Measurements from ENCODE around the gene SHMT2.

Gene SHMT2

GRCh38 chr12:57211791-57212700 lies 17.5 kb upstream of the SHMT2 start:
- TF ChIP-seq CTCF (conservative IDR thresholded peaks at IDR 0.05; ENCODE audit: low read depth), result no peak
- DNase-seq (ENCODE audit: low spot score), result no peak
- ChIA-PET POLR2A (ENCODE audit: low non-redundant PET) (no interaction called here), CTCF (interaction anchor here (0.8 to 7.0 kb wide), 4 partner anchors 29 to 38 kb away, joined by 3 to 147 read pairs (median 7); no protein-coding TSS in a partner anchor)
- H3K27ac ChIP-seq, result peak overlapping the region; percentile 49

- POLR2A ChIA-PET (ENCODE audit: low non-redundant PET), result no interaction called here
- DNase-seq (ENCODE audit: low spot score), result no peak
- no peak for TF ChIP-seq CTCF (conservative IDR thresholded peaks at IDR 0.05; ENCODE audit: low read depth)
- peak overlapping the region; percentile 49 for H3K27ac ChIP-seq
- CTCF ChIA-PET, result interaction anchor here (0.8 to 7.0 kb wide), 9 partner anchors 15 to 250 kb away, joined by 3 to 147 read pairs (median 11); partner anchors contain the start of gene SHMT2
Measured at GRCh38 chr12:57212701-57213057, 16.8 kb upstream of the SHMT2 start.

- POLR2A ChIA-PET (ENCODE audit: low non-redundant PET), result no interaction called here
- peak overlapping the region; percentile 49 for H3K27ac ChIP-seq
- peak; percentile 84 for DNase-seq (ENCODE audit: low spot score)
- TF ChIP-seq CTCF (conservative IDR thresholded peaks at IDR 0.05; ENCODE audit: low read depth), result peak; percentile 93
- CTCF ChIA-PET, result interaction anchor here (0.5 to 7.0 kb wide), 14 partner anchors 12 to 314 kb away, joined by 3 to 147 read pairs (median 6); partner anchors contain the start of gene SHMT2
Measured at GRCh38 chr12:57213058-57213715, 16.3 kb upstream of the SHMT2 start.

- no peak for DNase-seq (ENCODE audit: low spot score)
- ChIA-PET CTCF (interaction anchor here (0.5 to 7.0 kb wide), 20 partner anchors 11 to 935 kb away, joined by 3 to 147 read pairs (median 4); partner anchors contain the start of genes INHBE and SHMT2), POLR2A (ENCODE audit: low non-redundant PET) (no interaction called here)
- 0 out of 2 replicates have a peak overlapping the region, but pooled peaks have one; percentile 10 for H3K27ac ChIP-seq
- TF ChIP-seq CTCF (conservative IDR thresholded peaks at IDR 0.05; ENCODE audit: low read depth), result no peak
Measured at GRCh38 chr12:57213763-57214397, 15.6 kb upstream of the SHMT2 start.

GRCh38 chr12:57214398-57214781 lies 15.1 kb upstream of the SHMT2 start:
- 0 out of 2 replicates have a peak overlapping the region, but pooled peaks have one; percentile 10 for H3K27ac ChIP-seq
- ChIA-PET POLR2A (ENCODE audit: low non-redundant PET) (no interaction called here), CTCF (interaction anchor here (0.7 to 7.0 kb wide), 16 partner anchors 8 to 936 kb away, joined by 3 to 147 read pairs (median 5); partner anchors contain the start of genes INHBE and SHMT2)
- peak; percentile 67 for DNase-seq (ENCODE audit: low spot score)
- peak; percentile 76 for TF ChIP-seq CTCF (conservative IDR thresholded peaks at IDR 0.05; ENCODE audit: low read depth)

GRCh38 chr12:57215065-57215464 lies 14.4 kb upstream of the SHMT2 start:
- ChIA-PET CTCF (interaction anchor here (0.7 to 7.0 kb wide), 9 partner anchors 8 to 936 kb away, joined by 3 to 147 read pairs (median 9); partner anchors contain the start of gene SHMT2), POLR2A (ENCODE audit: low non-redundant PET) (no interaction called here)
- DNase-seq (ENCODE audit: low spot score), result no peak
- no peak overlapping the region for H3K27ac ChIP-seq
- TF ChIP-seq CTCF (conservative IDR thresholded peaks at IDR 0.05; ENCODE audit: low read depth), result no peak
